Measurements from ENCODE around the gene FIBCD1. TPM values are rescaled to one million over a fixed set of nuclear protein-coding genes. Genes with fewer than 3 reads are reported as not detected.

The FIBCD1 gene
- polyA plus RNA-seq, 1 of the 3 experiments (the other 2 are of a cell fraction) = 1.3 TPM

DNA sequence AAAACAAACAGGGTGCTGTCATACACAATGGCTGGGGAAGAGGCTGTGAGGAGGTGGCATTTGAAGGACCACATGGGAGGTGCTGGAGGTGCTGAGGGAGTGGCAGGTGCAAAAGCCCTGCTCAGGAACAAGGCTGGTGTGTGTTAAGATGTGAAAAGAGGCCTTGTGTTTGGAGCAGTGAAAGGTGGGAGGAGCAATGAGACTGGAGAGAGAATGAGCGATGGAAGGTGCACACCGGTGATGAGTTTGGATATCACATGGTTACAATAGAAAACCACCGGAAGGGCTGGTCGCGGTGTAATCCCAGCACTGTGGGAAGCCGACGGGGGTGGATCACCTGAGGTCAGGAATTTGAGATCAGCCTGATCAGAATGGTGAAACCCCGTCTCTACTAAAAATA, 9.2 kb upstream of the FIBCD1 start:
- no peak overlapping the region for H3K27ac ChIP-seq (ENCODE audit: low read depth in 2 of 2, low read length in 1 of 2)

DNA sequence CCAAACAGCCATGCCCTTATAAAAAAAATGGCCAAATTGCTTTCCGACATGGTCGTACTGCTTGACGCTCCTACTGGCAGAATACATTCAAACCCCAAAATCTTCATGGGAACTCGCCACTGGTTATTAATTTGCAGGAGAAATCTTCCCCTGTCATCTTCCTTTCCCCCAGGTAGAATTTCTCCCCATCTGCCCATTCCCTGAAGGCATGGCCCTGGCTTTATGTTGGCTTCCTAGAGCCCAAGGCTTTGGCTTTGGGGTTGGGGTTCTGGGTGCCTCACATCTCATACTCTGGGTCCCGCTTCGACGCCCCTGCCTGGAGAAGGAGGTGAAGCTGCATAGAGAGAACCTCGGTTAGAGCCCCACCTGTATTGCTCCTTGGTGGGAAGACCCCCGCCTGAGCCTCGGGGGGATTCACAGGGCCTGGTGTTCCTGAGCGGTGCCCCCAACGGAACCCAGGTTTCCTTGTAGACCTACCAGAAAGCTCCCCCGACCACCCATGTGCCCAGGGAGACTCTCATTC, 8.6 kb upstream of the FIBCD1 start:
- Histone ChIP-seq H3K27me3 (ENCODE audit: insufficient read depth) (peaks cover 25% of the 10 kb centered on the region; the same call in 1 of the 2 replicates), H3K9ac (no peak overlapping the region), H3K4me3 (ENCODE audit: low read depth in 2 of 2, low read length in 1 of 2) (no peak overlapping the region), H3F3A (replicated peaks; ENCODE audit: insufficient read depth) (no peaks in the 10 kb centered on the region), H4K20me1 (ENCODE audit: insufficient read depth) (no peaks in the 10 kb centered on the region), H3K36me3 (replicated peaks in 1 of 2; ENCODE audit: control insufficient read depth in 1 of 2, insufficient read depth in 2 of 2, low read length in 1 of 2) (no peaks in the 10 kb centered on the region), H3K79me2 (ENCODE audit: insufficient read depth) (no peaks in the 10 kb centered on the region), H2AFZ (ENCODE audit: low read depth) (no peak overlapping the region), H3K4me2 (no peak overlapping the region), H3K27ac (ENCODE audit: low read depth in 2 of 2, low read length in 1 of 2) (no peak overlapping the region), H3K4me1 (ENCODE audit: control insufficient read depth in 1 of 2, insufficient read depth in 2 of 2, low read depth in 1 of 2, low read length in 1 of 2) (no peaks in the 10 kb centered on the region), H3K9me3 (no peaks in the 10 kb centered on the region), H3K9me2 (no peaks in the 10 kb centered on the region)
- TF ChIP-seq POLR2AphosphoS5 (IDR thresholded peaks at IDR 0.05; ENCODE audit: low read depth, low read length) (no peak), JUND (IDR thresholded peaks at IDR 0.05) (no peak), RFX5 (IDR thresholded peaks at IDR 0.05; ENCODE audit: low read length) (no peak), YY1 (IDR thresholded peaks at IDR 0.05; ENCODE audit: low read depth) (no peak), EP300 (IDR thresholded peaks at IDR 0.05; ENCODE audit: borderline replicate concordance in 1 of 2, low read depth in 1 of 2, low read length in 1 of 2) (no peak), SIN3A (IDR thresholded peaks at IDR 0.05; ENCODE audit: borderline replicate concordance, low read depth, low read length) (no peak), PBX3 (IDR thresholded peaks at IDR 0.05) (no peak), TAF1 (IDR thresholded peaks at IDR 0.05; ENCODE audit: borderline replicate concordance, low read depth, low read length) (no peak), GATA2 (CRISPR knock-in tag; IDR thresholded peaks at IDR 0.05) (no peak), ELF1 (IDR thresholded peaks at IDR 0.05) (no peak), GABPA (IDR thresholded peaks at IDR 0.05; ENCODE audit: low read depth) (no peak)
- TF ChIP-seq, protein P1, sequence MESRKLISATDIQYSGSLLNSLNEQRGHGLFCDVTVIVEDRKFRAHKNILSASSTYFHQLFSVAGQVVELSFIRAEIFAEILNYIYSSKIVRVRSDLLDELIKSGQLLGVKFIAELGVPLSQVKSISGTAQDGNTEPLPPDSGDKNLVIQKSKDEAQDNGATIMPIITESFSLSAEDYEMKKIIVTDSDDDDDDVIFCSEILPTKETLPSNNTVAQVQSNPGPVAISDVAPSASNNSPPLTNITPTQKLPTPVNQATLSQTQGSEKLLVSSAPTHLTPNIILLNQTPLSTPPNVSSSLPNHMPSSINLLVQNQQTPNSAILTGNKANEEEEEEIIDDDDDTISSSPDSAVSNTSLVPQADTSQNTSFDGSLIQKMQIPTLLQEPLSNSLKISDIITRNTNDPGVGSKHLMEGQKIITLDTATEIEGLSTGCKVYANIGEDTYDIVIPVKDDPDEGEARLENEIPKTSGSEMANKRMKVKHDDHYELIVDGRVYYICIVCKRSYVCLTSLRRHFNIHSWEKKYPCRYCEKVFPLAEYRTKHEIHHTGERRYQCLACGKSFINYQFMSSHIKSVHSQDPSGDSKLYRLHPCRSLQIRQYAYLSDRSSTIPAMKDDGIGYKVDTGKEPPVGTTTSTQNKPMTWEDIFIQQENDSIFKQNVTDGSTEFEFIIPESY (IDR thresholded peaks at IDR 0.05; ENCODE audit: borderline replicate concordance, low read depth) = no peak
- 72% methylated on average over 11 of the region's 13 CpGs for WGBS (ENCODE audit: low lambda C conversion rate)
- ChIA-PET CTCF (interaction anchor here (1.6 to 2.7 kb wide), 2 partner anchors 51 to 78 kb away, joined by 3 to 12 read pairs; no protein-coding TSS in a partner anchor), POLR2A (no interaction called here)
- DNase-seq = no peak

More for the DNA sequence above, 9.2 kb upstream of the FIBCD1 start:
- Histone ChIP-seq H4K20me1 (ENCODE audit: insufficient read depth) (no peaks in the 10 kb centered on the region), H3K27me3 (ENCODE audit: insufficient read depth) (peaks cover 22% of the 10 kb centered on the region; the same call in 1 of the 2 replicates), H2AFZ (ENCODE audit: low read depth) (no peak overlapping the region), H3K9me2 (no peaks in the 10 kb centered on the region), H3F3A (replicated peaks; ENCODE audit: insufficient read depth) (no peaks in the 10 kb centered on the region), H3K4me3 (ENCODE audit: low read depth in 2 of 2, low read length in 1 of 2) (no peak overlapping the region), H3K36me3 (replicated peaks in 1 of 2; ENCODE audit: control insufficient read depth in 1 of 2, insufficient read depth in 2 of 2, low read length in 1 of 2) (no peaks in the 10 kb centered on the region), H3K9ac (no peak overlapping the region), H3K79me2 (ENCODE audit: insufficient read depth) (no peaks in the 10 kb centered on the region), H3K4me2 (no peak overlapping the region), H3K4me1 (ENCODE audit: control insufficient read depth in 1 of 2, insufficient read depth in 2 of 2, low read depth in 1 of 2, low read length in 1 of 2) (no peaks in the 10 kb centered on the region), H3K9me3 (no peaks in the 10 kb centered on the region)
- ChIA-PET CTCF (interaction anchor here (1.6 kb wide), 1 partner anchor 50 kb away, joined by 3 read pairs; no protein-coding TSS in a partner anchor), POLR2A (no interaction called here)
- no peak for TF ChIP-seq SIN3A (IDR thresholded peaks at IDR 0.05; ENCODE audit: borderline replicate concordance, low read depth, low read length)
- WGBS (ENCODE audit: low lambda C conversion rate) = 88% methylated on average over 8 of the region's 8 CpGs
- no peak for DNase-seq
